Duodenal mucosa (tissue), 2 donors: ENCODE results near the gene CACNA1S.

Experiments
- H3K27ac ChIP-seq: one replicate; pipeline ENCODE4 v1.7.0; 2013; ENCODE audit warnings: low read depth, low read length
- H3K27me3 ChIP-seq, 2 donors: one replicate each; pipeline ENCODE4 v1.7.0; 2013; ENCODE audit warnings: low read length in 2 of 2, control low read depth in 1 of 2; ENCODE audit not compliant: insufficient read depth in 2 of 2, control insufficient read depth in 1 of 2
- H3K36me3 ChIP-seq, 2 donors: one replicate each; pipeline ENCODE4 v1.7.0; 2013; ENCODE audit warnings: low read length in 2 of 2, control low read depth in 1 of 2; ENCODE audit not compliant: insufficient read depth in 2 of 2, control insufficient read depth in 1 of 2
- H3K4me1 ChIP-seq, 2 donors: one replicate each; pipeline ENCODE4 v1.7.0; 2013; ENCODE audit warnings: low read length in 2 of 2, control low read depth in 1 of 2; ENCODE audit not compliant: insufficient read depth in 2 of 2, control insufficient read depth in 1 of 2
- H3K4me3 ChIP-seq, 2 donors: one replicate each; pipeline ENCODE4 v1.7.0; 2013; ENCODE audit warnings: low read length in 2 of 2, low read depth in 1 of 2
- H3K9ac ChIP-seq, 2 donors: one replicate each; pipeline ENCODE4 v1.7.0; 2013; ENCODE audit warnings: low read length in 2 of 2, low read depth in 1 of 2
- H3K9me3 ChIP-seq, 2 donors: one replicate each; pipeline ENCODE4 v1.7.0; 2013; ENCODE audit warnings: low read length in 2 of 2, control low read depth in 1 of 2; ENCODE audit not compliant: control insufficient read depth in 1 of 2

The CACNA1S gene

DNA sequence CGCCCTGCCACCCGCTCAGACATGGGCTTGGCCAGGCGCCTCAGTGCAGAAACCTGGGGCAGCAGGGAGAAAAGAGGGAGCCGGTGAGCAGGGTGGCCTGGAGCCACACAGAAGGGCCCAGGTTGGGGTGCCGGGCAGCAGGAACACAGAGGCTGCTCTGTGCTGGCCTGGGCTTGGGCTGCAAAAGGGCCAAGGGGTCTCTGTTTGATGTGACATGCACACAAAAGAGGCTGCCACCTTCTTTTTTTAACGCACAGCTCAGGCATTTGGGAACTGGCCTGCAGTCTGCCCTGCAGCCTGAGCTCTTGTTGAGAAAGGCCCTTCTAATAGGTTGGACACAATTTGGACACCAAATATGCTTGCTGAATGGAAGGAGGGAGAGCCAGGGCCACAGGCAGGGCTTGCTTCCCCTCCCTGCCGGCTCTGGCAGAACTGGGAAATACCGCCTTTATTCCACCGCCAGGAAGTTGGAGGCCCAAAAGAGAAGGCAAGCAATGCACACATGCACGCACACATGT, 121.1 kb downstream of the CACNA1S start:
- Histone ChIP-seq H3K9me3 (no peaks in the 10 kb centered on the region), H3K27me3 (no peaks in the 10 kb centered on the region), H3K27ac (no peak overlapping the region), H3K36me3 (peaks cover 5 to 32% of the 10 kb centered on the region in 2 donors), H3K9ac (no peak overlapping the region), H3K4me1 (peaks cover 0 to 8% of the 10 kb centered on the region in 2 donors), H3K4me3 (no peak overlapping the region)

DNA sequence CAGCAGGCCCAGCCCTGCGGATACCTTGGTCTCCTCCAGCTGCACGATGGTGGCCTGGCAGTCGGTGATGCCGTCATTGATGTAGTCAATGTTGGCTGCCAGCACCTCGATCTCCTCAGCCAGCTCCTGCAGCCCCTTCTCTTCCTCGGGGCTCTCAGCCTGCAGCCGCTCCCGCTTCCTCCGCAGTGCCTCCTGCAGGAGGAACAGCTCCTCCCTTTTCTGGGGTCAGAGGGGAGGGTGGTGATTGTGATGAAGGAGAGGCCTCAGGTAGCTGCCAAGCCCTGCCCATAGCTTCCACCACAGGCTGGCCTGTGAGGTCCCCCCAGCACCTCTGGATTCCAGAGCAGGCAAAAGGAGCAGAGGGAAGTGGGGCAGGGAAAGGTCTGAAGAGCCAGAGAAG, 122.1 kb downstream of the CACNA1S start:
- H3K36me3 ChIP-seq = peaks cover 5 to 32% of the 10 kb centered on the region in 2 donors
- H3K27ac ChIP-seq = no peak overlapping the region
- H3K4me1 ChIP-seq = peaks cover 0 to 8% of the 10 kb centered on the region in 2 donors
- no peaks in the 10 kb centered on the region for H3K9me3 ChIP-seq
- H3K27me3 ChIP-seq = no peaks in the 10 kb centered on the region
- H3K9ac ChIP-seq = no peak overlapping the region
- H3K4me3 ChIP-seq = no peak overlapping the region
